Stimulated activated CD4-positive, alpha-beta T cell treated with anti-CD3 and anti-CD28 coated beads, Interleukin-12 subunit alpha, Interleukin-12 subunit beta, amount 100 ng/mL, for 24 hours (primary cell): ENCODE data around the gene NCBP2.

Source experiments
- DNase-seq, 2 experiments: peaks; one replicate each; pipeline ENCODE4 v3.0.0-alpha.2; 2020; ENCODE audit warnings: low read depth in 2 of 2

Gene NCBP2

DNA sequence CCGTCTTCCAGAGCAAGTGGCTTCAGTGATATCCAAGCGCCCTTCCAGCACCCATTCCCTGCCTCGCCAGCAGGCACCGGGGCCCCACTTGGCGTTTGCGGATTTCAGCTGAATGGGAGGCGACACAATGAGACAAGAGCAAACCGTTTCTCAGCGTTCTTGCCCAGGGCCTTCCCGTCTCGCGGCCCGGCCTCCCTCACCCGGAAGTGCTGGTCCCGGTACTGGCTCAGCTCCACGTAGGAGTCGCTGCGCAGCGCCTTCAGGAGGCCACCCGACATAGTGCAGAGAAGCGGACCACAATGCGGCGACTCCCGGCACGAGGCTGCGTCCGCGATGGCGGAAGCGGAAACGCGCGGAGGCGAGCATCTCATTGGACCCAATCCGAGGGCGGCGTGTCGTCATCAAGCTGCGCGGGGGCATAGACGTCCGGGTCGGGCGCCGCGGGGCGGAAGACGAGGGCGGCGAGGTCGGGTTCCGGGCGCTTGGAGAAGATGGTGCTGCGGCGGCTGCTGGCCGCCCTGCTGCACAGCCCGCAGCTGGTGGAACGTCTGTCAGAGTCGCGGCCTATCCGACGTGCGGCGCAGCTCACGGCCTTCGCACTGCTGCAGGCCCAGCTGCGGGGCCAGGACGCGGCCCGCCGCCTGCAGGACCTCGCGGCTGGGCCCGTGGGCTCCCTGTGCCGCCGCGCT is at the start of gene NCBP2:
Gene NCBP2 (minus strand): TSS at position 303 of the 689 bp plus-strand sequence. CDS start 25 bp downstream, at position 278.
- peak; percentile 100 for DNase-seq

DNA sequence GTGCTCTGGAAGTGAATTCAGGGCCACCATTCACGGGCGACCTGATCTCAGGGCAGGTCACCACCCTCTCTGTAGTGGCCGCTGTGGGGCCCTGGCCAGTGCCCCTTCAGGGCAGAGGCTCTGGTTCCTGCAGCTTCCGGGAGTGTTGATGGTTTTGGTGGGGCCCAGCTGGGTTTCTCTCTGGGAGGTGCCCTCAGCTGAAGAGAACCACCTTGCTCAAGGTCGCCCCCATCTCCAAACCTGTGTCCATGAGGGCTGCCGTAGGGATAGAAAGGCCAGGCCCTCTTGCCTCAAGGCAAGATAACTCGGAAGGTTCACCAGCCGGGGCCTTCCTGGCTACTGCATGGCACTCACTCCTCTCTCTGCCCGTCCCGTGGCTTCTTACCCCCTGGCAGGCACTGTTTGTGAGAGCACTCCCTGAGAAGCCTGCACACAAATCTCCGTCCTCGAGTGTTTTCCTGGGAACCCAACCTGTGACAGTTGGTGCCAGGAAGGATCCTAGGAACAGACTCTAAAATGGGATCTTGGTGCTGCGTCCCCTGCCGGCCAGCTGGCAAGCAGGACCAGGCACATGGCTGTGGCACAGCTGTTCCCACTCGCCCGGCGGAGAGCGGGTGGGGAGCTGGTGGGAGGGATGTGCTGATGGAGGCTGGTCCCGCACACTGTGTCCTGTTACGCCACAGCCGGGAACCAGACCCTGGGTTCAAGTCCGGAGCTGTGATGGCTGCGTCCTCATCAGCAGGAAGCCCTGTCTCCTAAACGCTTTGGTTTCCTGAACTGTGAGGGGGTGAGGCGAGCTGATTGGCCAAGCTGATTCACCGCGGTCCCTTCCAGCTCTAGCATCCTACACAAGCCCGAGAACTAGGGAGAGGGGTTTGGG is 49.5 kb upstream of the NCBP2 start:
- DNase-seq = no peak

DNA sequence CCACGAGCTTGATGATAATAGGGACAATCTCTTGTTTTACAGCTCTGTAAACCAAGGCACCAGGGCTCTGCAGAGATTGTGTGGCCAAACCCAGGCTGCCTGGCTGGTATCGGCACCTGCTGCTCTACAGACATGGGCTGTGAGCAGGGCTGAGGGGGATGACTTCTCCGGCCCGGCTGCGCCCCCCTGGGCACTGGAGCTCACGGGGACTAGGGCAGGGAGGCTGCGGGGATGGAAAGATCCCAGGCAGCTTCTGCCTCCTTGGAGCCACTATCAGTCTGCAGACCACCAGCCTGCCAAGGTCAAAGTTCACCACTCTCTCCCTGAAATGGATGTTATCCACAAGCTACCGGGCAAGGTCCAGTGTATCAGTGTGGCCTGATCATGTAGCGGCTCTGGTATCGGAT is 48.3 kb upstream of the NCBP2 start:
- DNase-seq = no peak

DNA sequence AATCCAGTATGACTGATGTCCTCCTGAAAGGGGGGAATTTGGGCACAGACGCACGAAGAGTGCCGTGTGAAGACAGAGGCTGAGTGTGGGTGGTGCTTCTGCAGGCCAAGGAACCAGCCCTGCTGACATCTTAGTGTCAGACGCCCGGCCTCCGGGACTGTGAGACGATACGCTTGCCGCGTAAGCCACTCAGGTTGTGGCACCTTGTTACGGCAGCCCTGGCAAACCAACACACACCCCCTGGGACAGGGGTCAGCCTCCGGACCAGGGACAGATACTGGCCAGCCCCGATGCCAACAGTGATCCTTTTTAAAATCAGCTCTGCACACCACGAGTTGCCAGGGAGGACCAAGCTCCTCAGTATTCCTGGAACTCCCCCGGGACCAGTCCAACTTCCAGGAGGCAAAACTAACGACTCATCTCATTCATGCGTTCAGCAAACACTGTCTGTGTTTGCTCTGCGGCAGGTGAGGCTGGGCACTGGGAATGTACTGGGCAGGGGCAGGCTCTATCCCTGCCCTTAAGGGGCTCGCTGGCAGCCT is 47.5 kb upstream of the NCBP2 start:
- DNase-seq = no peak

DNA sequence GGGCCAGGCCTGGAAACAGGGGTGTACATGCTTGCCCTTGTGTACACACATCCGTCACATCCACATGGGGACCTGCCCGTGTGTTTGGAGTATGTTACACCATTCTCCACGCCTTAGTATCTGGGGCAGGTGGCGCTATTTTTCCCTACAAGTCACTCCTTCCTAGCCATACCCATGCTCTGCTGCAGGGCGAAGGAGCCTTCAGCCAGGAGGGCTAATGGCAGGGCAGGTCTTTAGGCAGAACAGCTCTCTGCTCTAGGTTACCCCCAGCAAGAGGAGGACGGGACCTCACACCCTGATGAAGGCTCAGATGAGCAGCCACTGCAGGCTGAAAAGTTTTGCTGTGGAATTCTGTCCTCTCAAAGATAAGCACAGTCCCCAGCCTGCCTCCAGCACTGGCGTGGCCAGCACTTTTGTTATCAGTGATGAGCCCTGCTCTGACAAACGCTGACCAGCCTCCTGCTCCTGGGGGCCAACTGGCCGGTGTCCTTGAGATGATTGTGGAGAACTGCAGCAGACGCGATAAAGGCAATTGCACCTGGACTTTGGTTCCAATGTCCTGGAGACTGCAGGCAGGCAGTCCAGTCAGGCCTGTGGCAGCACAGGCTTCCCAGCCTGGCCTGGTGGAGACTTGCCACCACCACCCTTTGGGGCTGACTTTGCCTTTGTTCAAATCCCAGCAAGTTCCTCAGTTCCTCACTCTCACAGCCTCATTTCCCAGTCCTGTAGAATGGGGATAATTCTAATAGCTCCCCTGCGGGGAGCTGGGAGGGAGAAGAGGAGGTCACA is 46.1 kb upstream of the NCBP2 start:
- DNase-seq = no peak

DNA sequence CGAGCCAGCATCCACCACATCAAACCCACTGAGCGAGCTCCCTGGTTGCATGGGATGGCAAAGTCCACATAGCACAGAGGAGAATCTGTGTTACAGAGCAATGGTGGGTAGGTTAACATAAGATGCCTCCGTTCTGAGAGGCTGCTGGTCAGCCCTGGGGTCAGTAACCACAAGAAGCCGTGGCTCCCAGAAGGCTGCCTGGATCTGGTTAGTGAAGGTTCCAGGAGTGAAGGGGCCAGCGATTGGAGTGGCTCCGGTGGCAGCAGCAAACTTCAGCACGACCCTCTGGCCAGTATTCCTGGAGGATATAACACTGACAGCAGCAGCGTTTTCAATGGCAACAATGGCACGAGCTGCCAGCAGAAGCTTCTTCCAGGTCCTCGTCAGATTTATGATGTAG is 44.7 kb upstream of the NCBP2 start:
- no peak for DNase-seq

DNA sequence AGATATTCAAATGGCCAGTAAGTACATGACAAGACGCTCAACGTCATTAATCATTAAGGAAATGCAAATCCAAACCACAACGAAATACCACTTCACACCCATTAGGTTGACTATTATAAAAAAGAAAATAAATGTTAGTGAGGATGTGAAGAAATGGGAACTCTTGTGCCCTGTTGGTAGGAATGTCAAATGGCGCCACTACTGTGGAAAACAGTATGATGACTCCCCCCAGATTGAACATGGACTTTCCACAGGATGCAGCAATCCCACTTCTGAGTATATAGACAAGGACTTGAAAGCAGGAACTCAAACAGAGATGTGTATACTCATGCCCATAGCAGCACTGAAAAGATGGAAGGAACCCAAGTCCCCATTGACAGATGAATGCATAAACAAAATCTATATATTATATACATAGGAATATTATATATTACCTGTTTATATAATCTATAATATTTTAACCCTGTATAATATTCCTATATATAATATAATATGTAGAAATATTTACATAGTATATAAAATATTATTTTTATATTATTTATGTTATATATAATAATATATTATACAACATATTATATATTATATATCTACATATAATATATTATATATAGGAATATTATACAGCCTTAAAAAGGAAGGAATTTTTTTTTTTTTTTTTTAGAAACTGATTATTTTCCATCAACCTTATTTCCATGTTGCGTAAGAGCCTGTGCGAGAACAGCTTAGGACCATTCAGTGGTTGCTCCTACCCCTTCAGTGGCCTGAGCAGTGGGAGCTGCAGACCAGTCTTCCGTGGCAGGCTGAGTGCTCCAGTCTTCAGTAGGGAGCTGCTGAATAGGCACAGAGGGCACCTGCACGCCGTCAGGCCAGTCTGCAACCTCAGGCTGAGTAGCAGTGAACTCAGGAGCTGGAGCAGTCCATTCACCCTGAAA is 43.9 kb upstream of the NCBP2 start:
- DNase-seq = no peak

DNA sequence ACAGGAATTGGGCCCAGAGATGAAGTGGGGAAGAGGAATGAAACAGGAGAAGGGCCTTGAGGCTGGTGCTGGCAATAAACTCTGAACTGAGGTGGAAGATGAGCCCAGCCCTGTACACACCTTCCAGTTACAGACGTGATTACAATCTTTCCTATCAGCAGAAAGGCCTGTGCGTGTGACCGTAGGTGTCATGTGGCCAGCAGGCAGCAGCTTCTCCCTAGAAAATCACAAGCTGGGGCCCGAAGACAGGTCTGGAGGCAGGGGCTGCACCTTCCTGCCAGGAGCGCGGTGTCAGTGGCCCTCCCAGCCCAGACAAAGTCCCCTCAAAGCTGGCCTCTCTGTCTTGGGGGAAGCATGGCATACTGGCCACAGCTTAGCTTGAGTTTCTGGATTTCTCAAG is 43.0 kb upstream of the NCBP2 start:
- no peak for DNase-seq

DNA sequence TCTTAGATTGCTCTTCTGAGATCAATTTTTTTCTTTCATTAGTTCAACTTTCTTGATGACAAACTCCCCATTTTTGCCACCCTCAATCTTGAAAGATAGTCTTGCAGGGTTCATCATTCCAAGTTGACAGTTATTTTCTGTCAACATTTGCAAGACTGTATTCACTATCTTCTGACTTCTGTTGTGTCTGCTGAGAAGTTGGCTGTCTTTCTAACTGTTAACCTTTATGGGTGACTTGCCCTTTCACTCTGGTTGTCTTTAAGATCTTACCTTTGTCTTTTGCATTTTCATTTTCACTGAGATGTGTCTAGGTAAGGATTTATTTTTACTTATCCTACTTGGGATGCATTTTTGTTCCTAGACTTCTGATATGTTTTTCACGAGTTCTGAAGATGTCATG is 40.9 kb upstream of the NCBP2 start:
- DNase-seq = no peak

DNA sequence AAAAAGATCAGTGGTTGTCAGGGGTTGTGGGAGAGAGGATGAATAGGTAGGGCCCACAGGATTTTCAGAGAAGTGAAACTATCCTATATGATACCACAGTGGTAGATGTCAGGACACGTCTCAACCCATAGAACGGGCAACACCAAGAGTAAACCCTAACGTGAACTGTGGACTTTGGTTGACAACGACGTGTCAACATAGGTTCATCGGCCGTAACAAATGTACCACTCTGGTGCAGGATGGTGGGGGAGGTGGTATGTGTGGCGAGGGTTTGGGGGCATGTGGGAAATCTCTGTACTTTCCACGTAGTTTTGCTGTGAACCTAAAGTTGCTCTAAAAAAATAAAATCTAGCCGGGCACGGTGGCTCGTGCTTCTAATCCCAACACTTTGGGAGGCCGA is 39.3 kb upstream of the NCBP2 start:
- no peak for DNase-seq

DNA sequence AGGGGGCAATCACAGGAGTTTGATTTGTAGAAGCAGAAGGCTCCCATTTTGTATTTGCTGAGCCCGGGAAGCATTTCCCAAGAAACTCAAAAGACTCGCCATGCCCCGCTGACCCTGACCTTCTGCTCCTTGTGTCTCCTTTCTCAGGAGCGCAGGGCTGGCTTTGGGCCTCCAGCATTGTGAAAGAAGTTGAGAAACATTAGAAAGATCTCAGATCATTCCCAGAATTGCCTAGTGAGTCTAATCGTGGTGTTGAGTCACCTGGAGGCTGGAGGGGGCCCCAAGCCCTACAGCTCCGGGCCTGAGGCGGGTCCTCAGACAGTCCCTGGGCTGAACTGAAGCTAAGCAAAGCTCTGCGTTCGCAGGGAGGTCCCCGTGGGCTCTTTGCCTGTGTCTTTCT is 37.2 kb upstream of the NCBP2 start:
- DNase-seq = no peak

DNA sequence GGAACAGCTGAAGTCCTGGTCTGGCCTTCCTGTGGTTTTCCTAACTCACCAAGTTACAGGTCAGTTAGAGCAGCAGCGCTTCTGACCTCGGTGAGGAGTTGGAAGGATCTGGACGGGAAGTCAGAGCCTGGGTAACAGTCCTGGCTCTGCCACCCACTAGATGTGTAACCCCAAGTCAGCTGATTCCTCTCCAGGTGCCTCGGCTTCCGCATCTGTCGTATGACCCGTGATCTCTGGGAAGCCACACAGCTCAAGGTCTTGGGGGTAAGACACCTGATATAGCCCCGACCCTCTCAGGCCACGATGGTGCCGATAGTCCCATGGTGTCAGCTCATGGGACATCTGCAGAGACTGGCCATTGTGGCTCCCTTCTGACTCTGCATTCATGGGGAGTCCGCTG is 34.6 kb upstream of the NCBP2 start:
- DNase-seq = no peak

DNA sequence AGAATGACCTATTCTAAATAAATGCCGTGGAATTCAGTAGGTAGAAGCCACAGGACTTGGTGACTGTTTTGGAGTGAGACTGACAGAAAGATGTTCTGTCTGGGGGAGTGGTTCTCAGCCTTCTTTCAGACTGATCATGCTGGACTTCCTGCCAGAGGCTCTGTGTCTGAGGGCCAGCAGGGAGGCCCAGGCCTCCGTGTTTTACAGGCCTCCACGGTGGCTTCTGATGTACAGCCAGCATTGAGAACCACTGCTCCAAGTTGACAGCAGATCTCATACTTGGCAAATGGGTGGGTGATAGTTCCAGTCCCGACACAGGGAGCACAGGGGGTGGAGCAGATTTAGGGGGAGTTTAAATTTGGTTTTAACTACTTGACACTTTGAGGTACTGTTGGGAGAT is 33.0 kb upstream of the NCBP2 start:
- DNase-seq = no peak

DNA sequence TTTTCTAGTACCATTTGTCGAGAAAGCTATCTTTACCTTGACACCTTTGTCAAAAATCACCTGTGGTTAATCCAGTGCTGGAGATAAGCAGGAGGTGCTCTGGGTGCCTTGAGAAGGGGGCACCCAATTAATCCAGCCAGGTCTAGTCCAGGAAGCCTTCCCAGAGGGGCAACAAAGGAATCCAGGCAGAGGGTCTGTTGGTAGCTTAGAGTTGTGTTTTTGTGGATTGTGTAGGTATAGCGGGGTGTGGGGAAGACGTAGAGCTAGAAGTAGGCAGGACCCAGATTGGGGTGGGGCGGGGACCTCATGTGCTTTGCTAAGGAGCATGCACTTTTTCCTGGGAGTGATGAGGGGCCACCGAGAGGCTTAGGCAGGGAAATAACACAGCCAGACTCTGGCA is 32.3 kb upstream of the NCBP2 start:
- no peak for DNase-seq

DNA sequence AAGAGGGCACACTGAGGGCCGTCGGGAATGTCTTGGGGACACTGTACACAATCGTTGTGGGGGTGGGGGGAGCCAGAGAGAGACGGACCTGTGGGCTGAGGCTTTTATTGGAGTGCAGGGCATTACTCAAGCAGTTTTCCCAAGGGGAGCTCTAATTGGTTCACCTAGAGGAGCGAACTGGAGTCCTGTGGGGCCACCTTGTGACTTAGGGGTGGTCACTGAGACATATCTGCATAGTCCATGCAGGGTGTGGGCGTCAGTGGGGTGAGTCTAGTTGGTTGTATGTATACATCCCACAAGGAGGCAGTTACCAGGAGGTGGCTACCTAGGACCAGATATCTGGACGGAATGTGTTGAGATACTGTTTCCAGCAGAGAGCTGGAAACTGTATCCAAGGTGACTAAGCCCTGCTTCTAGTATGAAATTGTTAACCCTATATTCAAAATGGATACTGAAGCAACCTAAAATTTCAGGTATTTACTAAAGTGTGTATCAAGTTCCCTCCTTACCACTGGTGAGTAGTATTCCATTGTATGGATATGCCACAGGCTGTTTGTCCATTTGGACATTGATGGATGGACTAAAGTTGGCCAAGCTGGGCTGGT is 28.9 kb upstream of the NCBP2 start:
- DNase-seq = no peak

DNA sequence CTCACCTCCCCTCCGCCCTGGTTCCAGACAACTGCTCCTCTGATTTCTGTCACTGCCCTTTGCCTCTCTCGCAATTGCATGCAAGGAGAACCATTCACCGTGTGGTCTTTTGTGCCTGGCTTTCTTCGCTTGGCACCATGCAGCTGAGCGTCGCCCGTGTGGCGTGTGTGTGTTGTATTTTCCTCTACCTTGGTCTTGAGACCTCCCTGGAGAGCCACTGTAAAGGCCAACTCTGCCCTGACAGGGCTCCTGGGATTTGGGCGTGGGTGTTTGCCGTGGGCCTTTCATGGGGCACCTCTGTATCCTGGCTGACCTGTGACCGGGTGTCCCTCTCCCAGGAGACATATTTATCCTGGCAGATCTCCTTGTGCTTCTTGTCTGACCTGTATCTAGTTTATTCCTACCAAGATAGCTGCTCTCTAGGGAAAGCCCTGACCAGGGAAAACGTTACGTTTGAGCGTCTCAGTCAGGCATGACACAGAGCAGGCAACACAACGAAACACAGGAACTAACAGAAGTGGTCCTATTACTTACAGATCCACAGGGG is 28.3 kb upstream of the NCBP2 start:
- no peak for DNase-seq

DNA sequence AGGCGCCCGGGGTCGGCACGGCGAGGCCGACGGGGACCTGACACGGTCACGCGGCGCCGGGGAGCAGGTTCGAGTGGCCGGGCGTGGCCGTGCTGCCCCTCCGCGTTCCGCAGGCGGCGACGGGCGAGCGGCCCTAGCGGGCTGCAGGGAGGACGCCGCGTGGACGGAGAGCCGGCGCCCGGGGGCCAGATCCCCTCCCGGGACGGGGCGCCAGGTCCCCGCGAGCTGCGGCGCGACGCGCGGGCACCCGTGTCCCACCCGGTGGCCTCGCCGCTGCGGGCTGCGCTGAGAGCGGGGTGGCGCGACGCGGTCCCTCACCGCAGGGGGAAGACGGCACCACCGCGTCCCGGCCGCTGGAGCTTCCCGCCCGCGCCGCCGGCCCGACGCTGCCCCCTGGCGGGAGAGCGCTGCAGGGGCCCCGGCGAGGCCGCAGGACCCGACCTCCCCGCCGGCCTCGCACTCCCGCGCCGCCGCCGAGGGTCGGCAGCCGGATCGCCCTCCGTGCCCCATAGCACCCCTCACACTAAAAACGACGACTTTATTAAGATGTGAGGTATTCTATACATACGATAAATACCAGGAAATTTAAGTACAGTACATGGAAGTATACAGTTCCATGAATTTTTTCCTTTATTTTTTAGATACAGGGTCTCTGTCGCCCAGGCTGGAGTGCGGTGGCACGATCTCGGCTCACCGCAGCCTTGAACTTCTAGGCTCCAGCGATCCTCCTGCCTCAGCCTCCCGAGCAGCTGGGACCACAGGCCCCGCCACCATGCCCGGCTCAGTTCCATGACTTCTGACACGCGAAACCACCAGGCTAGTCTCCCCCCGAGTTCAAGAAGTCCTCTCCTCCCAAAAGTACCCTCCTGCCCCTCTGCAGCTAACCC is 27.6 kb upstream of the NCBP2 start:
- peak; percentile 38 to 64 for DNase-seq

DNA sequence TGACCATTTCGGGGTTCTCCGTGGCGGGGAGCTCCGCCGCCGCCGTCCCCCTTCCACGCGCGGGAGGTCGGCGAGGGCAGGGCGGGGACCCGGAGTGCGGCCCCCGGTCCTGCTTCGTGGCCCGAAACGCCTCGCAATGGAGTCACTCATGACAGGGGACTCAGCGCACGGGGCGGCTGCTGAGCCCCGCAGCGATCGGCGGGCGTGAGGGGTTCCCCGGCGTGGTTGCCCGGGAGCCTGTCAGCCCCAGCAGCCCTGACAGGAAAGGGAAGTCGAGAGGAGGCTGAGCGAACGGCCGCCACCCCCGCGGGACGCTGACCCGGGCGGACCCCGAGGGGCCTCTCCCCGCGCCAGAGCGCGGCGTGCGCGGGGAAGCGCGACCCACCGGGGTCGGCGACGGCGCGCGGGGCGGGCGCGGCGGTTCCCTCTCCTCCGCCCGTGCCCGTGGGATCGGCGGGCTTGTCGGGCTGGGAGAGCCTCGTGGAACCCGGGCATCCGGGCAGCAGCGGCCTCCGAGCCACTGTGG is 26.9 kb upstream of the NCBP2 start:
- DNase-seq = peak in 1 of 2 experiments; percentile 31
